VCaP (cell line): ENCODE results near the gene YWHAB.
A peak's percentile ranks its signal among the peaks of the same experiment; 100 is the strongest.

Experiments
- H3K27ac ChIP-seq: fragments of 450-650 bp; 2 replicates; pipeline ENCODE4 v1.5.1; 2017
- CTCF ChIP-seq: fragments of 450-650 bp; conservative IDR thresholded peaks from 2 replicates; pipeline ENCODE4 v1.5.1; 2017; ENCODE audit warnings: mild to moderate bottlenecking, moderate library complexity

YWHAB gene

GRCh38 chr20:44909872-44910689, 24.6 kb downstream of the YWHAB start, which contains the start of gene PABPC1L:
PABPC1L (plus strand) TSS chr20:44910060; CDS start chr20:44910144, 84 bp downstream.
- no peak for TF ChIP-seq CTCF
- H3K27ac ChIP-seq: peak within 1 kb of the TSS; percentile 85

- TF ChIP-seq CTCF: no peak
- H3K27ac ChIP-seq: peak overlapping the region; percentile 85
These were observed 25.3 kb downstream of the YWHAB start for GRCh38 chr20:44910690-44911262.

GRCh38 chr20:44911264-44911921, 25.9 kb downstream of the YWHAB start:
- H3K27ac ChIP-seq: peak overlapping the region; percentile 85
- TF ChIP-seq CTCF: peak; percentile 87

GRCh38 chr20:44912189-44912588, 26.7 kb downstream of the YWHAB start:
- no peak for TF ChIP-seq CTCF
- peak overlapping the region; percentile 85 for H3K27ac ChIP-seq

GRCh38 chr20:44914924-44915323, 29.4 kb downstream of the YWHAB start:
- H3K27ac ChIP-seq: no peak overlapping the region
- TF ChIP-seq CTCF: no peak

- no peak for TF ChIP-seq CTCF
- no peak overlapping the region for H3K27ac ChIP-seq
These were observed 31.1 kb downstream of the YWHAB start for GRCh38 chr20:44916586-44916985.

GRCh38 chr20:44917399-44917798, 31.9 kb downstream of the YWHAB start:
- no peak overlapping the region for H3K27ac ChIP-seq
- TF ChIP-seq CTCF: no peak
